HG03025 (cell line): Measurements from ENCODE around the gene FLNC.

ENCODE experiments used
- ATAC-seq: cut with Tn5 transposase; IDR thresholded peaks from one replicate; pipeline ENCODE4 v1.9.1; 2021; ENCODE audit warnings: mild to moderate bottlenecking, moderate library complexity; ENCODE audit not compliant: unreplicated experiment, low FRiP score

The FLNC gene

DNA sequence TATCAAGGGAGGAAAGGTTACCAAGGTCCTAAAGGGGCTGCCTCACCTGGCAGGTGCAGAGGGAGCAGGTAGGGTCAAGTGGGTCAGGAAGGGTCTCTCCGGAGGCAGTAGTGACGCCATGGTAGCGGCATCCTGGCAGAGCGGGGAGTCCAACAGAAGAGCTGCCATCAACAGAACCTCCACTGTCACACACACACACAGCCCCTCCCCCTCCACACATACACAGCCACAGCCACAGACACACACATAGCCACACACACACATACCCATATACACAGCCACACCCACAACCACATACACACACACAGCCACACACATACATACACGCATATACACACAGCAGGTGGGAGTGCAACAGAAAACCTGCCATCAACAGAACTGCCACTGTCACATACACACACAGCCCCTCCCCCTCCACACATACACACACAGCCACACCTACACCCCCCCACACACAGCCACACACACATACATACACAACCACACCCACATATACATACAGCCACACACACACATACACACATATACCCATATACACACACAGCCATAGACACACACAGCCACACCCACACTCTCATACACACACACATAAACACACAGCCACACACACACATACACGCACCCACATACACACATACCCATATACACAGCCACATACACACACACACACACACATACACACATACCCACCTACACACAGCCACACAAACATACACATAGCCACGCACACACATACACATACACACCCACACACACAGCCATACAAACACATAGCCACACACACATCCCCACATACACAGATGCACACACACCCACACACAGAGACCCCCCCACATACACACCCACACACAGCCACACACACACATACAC is 57.2 kb downstream of the FLNC start:
- no peak for ATAC-seq

DNA sequence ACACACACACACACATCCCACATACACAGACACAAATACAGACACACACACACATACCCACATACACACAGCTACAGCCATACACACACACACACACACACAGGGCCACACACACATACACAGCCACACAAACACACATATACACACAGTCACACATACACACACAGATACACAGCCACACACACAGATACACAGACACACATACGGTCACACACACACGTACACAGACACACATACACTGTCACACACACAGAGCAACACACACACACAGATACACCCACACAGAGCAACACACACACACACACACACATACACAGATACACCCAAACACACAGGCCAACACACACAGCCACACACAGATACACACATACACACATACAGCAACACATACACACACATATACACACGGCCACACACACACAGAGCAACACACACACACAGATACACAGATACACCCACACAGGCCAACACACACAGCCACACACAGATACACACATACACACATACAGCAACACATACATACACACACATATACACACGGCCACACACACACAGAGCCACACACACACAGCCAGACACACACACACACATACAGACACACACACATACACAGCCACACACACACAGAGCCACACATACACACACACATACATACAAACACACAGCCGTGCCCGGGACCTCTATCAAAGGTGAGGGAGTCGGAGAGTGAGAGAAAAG is 58.0 kb downstream of the FLNC start:
- no peak for ATAC-seq

DNA sequence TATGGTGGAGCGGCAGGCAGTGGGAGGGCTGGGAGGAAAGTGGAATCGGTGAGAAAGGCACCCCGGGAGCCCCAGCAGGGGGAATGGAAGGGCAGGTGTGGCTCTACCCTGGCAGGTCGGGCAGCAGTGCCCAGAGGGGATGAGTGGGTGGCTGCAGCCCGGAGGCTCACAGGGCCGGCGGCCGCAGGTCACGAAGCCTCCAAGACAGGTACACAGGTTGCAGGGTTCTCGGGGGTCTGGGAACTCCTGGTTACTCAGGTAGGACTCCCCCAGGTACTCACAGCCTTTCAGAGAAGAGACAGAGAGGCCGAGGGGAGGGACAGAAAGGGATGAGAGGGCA is 58.5 kb downstream of the FLNC start:
- no peak for ATAC-seq

DNA sequence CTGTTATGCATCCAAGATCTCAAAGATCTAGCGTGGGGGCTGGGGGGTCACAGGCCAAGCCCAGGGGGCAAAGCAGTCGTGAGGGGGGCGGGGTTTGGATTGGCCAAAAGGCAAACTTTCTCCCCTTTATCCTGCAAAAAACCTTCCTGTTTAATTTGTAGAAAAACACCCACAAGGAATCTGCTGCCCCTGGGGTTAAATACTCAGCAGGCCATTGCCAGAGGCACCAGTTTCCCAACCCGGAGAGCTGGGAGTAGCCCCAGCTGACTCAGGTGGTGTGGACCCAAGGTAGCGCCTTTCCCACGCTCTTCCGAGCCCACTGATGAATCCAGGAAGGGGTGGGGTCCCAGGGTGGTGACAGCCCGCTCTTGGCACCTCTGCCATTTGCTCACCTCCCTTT is 58.9 kb downstream of the FLNC start:
- ATAC-seq: no peak

DNA sequence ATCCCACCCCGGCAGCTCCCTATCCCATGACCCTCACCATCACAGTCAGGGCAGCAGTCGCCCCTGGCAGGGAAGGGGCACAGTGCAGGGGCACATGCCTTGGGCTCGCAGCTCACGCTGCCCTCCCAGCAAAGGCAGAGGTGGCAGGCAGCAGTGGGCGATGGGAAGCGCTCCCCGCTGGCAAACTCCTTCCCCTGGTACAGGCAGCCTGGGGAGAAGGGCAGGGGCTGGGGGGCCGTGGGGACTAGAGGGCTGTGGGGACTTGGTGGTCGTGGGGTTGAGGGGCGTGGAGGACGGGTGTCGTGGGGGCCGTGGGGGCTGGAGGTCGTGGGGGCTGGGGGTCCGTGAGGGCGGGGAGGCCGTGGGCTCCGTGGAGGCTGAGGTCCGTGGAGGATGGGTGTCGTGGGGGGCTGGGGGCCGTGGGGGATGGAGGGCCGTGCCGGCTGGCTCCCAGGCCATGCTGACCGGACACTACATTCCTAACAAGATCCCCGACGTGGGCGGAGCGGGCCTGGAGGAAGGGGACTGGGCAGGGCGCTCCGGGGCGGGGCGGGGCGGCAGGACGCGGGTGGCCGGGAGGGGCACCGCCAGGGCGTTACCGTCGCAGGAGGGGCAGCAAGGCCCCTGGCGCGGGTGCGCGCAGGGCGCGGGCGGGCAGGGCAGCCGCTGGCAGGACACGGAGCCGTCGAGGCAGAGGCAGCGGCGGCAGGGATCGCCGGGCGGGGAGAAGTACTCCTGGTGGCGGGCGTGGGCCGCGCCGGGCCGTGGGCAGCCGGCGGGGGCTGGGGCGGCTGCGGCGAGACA is 60.3 kb downstream of the FLNC start:
- no peak for ATAC-seq

DNA sequence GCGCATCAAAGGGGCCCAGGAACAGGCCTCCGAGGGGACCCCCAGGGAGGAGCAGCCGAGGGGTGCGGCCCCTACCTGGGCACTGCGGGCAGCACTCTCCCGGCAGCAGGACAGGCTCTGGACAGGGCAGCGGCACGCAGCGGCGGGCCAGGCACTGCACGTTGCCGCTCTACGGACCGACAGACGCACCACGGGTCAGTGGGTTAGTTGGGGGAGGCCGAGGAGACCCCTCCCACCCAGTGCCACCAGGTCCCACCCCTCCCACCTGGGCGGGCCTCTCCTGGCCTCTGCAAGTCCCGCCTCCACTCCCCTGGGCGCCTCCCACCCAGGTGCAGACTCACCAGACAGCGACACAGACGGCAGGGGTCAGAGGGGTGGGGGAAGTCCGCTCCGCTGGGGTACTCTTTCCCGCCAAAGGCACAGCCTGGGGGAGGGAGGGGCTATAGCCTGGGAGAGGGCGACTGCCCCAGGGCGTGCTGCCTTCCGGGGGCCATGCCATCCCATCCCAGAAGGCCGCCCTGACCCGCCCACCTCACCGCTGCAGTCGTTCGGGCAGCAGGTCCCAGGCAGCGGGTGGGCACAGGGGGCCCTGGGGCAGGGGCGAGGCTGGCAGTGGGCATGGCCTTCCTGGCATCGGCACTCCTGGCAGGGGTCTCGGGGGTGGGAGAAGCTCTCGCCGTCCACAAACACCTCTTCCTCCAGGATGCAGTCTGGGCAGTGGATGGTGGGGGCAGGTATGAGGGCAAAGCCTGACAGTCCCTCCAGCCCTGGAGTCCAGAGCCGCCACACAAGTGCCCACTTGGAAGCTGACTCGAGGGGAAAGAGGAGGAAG is 61.1 kb downstream of the FLNC start:
- ATAC-seq: no peak

DNA sequence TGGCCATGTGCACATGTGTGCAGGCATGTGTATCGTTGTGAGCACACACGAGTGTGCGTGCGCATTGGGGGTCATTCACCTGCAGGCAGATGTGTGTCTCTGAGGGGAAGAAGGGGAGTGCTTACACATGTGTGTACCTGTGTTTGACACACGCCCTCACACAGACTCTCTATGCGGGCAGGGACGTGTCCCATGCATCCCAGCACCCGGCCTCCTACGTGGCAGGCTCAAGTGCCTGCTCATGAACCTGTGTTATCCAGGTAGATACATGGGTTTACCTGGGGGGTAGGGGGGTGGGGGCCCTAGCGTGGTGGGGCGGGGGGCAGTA is 61.7 kb downstream of the FLNC start:
- no peak for ATAC-seq

DNA sequence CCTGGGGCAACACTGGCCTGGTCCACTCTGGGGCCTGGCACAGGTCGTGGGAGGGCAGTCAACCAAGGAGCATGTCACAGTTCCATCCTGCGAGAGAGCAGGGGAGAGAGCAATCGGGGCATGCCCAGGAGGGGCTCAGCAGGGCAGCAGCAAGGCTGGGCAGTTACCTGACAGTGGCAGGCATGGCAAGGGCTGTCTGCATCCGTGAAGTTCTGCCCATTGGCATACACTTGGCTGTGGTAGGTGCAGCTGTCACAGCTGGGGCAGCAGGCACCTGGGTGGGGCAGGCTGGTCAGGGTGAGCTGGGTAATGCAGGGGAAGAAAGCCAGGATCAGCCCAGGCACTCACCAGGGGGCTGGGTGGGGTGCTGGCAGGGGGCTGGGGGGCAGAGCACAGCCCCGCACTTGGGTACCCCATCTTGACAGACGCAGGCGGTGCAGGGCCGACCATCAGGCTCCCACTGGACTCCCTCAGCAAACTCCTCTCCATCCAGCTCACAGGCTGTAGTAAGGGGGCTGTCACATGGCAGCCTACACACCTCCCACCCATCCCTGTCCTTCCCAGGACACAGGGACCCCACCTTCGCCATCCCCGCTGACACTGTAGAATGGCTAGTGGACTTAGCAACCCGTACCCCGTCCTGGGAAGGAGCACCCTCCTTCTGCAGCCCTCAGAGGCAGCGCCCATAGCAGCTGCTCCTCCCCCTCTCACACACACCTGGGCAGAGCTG is 62.5 kb downstream of the FLNC start:
- ATAC-seq: no peak

DNA sequence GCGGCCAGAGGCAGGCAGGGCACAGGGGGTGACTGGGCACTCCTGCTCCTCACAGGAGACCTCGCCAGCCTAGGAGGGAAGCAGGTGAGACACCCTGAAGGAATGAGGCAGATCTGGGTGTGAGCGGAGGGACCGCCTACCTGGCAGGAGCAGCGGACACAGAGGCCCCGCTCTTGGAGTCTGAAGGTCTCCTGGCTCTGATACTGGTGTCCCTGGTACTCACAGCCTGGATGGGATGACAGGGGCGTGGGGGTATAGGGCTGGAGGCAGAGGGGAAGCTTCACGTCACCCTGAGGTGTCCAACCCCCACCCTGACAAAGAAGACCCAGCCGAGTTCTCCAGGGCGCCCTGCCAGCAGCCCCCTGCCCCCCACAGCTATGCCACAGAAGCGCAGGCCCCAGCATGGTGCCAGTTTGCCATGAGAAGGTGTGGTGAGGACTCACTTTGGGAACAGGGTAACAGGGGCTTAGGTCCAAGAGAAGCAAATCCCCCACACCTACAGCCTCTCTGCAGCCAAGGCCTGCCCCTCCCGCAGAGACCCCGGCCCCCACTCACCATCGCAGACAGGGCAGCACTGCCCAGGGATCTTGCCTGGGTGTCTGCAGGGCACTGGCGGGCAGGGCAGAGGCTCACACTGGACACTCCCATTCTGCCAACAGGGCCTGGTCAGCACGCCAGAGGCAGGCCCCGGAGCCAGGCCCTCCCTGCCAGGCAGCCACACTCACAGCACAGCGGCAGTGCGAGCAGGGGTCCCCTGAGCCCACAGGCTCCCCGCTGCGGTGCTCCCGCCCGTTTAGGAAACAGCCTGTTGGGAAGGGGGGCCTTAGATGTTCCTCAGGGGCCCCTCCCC is 63.3 kb downstream of the FLNC start:
- ATAC-seq: no peak

DNA sequence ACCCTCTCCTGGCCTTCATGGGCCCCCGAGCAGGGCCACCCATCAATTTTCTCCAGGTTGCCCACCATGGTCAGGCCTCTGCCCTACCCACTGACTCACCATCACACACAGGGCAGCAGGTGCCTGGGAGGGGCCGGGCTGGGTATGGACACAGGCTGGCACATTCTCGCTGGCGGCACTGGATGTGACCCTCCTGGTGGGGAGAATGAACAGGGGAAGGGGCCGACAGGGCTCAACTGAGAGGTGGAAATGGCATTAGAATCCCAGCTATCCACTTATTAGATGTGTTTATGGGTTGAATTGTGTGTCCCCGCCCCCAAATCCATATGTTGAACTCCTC is 63.9 kb downstream of the FLNC start:
- ATAC-seq: no peak

DNA sequence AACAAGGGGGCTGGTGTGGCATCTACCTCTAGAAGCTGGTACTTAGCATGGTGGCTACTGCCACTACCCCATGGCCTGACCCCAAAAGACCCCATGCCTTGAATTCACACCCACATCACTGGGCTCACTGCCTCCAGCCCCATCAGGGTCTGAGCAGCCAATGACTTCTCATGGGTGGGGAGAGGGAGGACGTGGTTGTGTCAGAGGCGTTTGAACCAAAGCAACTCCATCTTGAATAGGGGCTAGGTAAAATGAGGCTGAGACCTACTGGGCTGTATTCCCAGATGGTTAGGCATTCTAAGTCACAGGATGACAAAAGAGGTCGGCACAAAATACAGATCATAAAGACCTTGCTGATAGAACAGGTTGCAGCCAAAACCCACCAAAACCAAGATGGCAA is 65.1 kb downstream of the FLNC start:
- no peak for ATAC-seq

DNA sequence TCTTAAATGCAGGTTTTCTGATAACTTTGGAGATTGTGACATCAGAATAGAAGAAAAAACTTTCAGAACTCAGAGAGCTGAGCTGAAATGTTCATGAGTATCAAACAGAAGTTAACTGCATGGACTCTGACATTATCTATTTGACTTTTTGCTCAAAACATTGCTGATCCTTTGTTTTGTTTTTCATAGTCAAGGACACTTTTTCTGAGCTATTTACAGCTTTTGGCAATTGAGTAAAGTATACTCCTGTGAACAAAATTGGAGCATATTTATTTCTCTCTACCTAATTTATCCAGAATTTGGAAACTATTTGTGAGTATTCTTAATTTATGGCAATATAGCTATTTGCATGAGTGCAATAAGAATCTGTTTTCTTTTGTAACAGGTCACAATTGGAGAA is 69.2 kb downstream of the FLNC start:
- no peak for ATAC-seq

DNA sequence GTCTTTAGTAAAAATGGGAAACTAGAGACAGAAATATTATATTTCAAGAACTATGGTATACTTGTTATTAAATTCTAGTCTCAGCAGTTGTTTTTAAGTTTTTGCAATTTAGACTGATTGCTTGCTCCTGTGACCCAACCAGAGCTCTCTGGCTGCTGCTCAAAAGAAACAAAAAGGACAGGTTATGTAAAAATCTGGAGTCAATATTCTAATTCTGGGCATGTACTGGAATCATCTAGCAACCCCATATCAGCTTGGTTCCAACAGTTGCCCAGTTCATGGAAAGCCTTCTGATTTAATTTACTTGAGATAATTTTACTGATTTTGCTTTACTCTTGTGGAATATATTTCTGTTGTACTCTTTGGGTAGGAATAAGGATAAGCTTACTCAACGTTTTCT is 70.0 kb downstream of the FLNC start:
- no peak for ATAC-seq

DNA sequence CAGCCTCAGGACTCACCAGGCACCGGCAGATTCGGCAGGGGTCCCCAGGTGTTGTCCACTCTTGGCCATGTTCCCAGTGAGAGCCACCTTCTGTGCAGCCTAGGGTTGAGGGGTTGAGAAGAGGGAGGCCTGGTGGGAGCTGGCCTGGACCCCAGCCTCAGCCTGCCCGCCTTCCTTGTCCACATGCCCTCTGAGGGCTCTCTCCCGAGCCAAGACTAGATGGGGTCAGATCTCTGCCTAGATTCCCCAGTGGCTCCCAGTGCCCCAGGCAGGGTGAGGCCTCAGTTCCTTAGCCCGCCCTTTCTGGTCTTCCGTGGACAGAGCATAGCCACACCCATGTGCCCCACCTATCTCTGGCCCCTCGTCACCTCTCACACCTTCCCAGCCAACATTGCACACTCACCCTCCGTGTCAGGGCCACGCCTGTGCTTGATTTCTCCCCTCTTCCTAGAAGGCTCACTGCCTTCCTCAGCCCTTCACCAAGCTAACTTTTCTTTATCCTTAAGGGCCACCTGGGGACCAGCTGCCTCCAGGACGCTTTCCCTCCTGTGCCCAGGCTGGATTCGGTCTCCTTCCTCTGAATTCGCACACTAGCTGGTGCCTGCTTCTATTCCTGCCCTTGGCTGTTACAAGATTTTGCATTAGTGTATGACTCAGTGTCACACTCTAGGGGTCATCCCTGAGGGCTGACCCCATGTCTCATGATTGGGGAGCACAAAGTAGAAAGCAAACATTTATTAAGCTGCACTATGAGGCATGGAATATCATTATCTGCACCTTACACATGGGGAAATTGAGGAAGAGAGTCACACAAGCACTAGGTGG is 72.8 kb downstream of the FLNC start:
- ATAC-seq: no peak

DNA sequence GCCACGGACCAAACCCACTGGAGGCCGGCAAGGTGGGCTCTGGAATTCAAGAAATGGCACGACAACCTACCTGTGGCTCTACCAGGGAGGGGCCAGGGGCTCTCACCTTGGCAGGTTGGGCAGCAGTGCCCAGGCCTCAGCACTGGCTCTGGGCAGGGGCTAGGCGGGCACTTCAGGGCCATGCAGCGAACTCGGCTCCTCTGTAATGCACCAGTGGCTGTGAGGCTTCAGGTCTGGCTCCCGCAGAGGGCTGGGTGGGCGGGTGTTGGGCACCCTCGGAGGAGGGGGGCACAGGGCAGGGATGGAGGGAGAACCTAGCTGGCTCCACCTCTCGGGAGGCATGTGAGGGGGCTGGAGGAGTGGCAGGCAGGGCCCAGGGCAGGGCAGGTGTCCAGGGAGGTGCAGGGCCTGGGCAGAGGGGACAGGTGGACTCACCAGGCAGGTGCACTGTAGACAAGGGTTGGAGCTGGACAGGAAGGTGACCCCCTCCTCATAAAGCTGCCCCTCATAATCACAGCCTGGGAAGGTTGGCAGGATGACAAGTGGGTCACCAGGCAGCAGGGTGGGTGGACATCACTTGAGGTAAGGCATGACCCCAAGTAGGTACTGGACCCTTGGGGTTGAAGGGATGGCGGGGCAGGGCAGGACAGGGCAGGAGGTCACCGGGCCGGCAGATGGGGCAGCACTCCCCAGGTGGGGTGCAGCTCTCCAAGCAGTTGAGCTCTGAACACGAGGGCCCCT is 73.6 kb downstream of the FLNC start:
- no peak for ATAC-seq

DNA sequence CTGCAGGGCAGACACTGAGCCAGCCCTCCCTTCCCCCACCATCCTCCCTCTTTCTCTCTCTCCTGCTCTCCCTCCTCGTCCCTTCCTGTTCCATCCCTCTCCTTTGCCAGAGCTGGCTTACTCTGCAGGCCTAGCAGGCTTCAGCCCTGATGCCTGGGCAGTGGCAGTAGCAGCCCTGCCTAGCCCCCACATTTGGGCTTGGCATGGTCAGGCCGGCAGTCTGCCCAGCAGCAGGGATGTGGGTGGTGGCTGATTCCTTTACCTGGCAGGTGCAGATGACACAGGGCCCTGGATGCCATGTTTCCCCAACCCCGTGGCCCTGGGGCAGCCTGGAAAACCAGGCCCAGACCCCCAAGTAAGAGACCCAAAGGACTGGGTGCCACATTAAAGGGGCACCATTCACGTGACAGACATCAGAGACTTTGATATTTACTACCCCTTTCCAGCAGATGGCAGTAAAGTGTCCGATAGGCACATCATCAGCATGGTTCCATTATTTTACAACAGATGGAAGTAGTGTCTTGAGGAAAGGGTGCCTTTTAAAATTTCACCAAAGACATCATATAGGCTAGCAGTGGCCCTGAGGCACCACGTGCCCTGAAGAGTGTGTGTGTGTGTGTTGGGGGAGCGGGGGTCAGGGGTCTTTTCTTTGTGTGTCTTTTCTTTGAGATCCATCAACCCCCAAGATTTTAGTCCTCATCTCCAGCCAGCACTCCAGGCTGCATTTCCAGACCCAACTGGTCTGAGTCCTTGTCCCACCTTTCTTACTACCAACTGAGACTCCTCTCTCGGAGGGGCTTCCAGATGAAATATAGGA is 74.4 kb downstream of the FLNC start:
- ATAC-seq: no peak
